ENCODE measurements around the gene COL8A2.

The COL8A2 gene

DNA sequence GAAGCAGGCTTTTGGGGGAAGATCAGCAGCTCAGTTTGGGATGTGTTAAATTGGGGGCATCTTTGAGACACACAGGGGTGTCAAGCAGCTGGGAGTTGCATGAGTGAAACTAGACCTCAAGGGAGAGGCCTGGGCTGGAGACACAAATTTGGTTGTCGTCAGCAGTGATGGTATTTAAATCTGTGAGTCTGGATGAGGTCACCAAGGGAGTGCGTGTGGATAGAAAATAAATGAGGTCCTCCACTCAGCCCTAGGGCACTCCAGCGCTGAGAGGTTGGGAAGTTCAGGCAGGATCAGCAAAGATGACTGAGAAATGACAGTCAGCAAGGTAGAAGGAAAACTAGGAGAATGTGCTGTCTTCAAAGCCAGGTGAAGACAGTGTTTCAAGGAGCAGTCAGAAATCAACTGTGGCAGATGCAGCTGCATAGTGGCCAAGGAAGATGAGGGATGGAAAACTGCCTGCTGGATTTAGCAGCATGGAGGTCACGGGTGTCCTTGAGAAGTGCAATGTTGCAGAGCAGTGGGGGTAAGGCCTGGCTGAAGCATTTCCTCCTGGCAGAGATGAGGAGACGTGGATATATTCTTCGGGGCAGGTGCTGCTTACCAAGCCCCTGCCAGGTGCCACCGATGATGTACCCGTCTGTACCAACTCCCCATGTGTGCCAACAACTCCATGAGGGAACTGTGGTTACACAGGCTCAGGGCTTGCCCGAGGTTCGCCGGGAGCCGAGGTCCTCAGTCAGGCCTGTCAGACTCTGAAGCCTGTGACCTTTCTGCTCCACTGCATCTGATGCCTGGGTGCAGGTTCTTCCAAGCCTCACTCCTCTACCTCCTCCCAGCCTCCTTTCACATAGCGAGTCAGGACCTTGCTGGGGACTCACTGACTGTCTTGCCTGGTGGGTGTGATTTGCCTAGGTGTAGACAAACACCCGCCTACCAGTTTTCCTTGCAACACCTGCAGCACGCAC, 42.2 kb upstream of the COL8A2 start:
- Histone ChIP-seq H3K4me2 (ENCODE audit: low read length) (peak overlapping the region; percentile 12; the same call in 1 of the 2 replicates), H3F3A (ENCODE audit: insufficient read depth, low read length) (no peaks in the 10 kb centered on the region), H3K4me3 (ENCODE audit: low read depth, low read length, poor library complexity, severe bottlenecking) (no peak overlapping the region), H3K9me2 (ENCODE audit: low read depth, low read length) (no peaks in the 10 kb centered on the region), H3K9me3 (ENCODE audit: low read length) (no peaks in the 10 kb centered on the region), H3K27me3 (ENCODE audit: insufficient read depth, low read length) (no peaks in the 10 kb centered on the region), H4K20me1 (ENCODE audit: insufficient read depth, low read length) (no peaks in the 10 kb centered on the region), H3K79me2 (ENCODE audit: insufficient read depth, low read length) (peaks cover 13% of the 10 kb centered on the region), H3K9ac (ENCODE audit: low read length) (peak overlapping the region; percentile 31; the same call in 1 of the 2 replicates), H3K4me1 (ENCODE audit: insufficient read depth, low read length, severe bottlenecking) (peaks cover 52% of the 10 kb centered on the region), H2AFZ (ENCODE audit: low read length) (no peak overlapping the region), H3K27ac (ENCODE audit: low read depth, low read length, poor library complexity, severe bottlenecking) (peak overlapping the region; percentile 76), H3K36me3 (ENCODE audit: insufficient read depth, low read length) (peaks cover 29% of the 10 kb centered on the region)
- no peak for TF ChIP-seq EZH2 (IDR thresholded peaks at IDR 0.05; ENCODE audit: borderline replicate concordance, low read length)
- TF ChIP-seq, protein P1, sequence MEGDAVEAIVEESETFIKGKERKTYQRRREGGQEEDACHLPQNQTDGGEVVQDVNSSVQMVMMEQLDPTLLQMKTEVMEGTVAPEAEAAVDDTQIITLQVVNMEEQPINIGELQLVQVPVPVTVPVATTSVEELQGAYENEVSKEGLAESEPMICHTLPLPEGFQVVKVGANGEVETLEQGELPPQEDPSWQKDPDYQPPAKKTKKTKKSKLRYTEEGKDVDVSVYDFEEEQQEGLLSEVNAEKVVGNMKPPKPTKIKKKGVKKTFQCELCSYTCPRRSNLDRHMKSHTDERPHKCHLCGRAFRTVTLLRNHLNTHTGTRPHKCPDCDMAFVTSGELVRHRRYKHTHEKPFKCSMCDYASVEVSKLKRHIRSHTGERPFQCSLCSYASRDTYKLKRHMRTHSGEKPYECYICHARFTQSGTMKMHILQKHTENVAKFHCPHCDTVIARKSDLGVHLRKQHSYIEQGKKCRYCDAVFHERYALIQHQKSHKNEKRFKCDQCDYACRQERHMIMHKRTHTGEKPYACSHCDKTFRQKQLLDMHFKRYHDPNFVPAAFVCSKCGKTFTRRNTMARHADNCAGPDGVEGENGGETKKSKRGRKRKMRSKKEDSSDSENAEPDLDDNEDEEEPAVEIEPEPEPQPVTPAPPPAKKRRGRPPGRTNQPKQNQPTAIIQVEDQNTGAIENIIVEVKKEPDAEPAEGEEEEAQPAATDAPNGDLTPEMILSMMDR (IDR thresholded peaks at IDR 0.05; ENCODE audit: low read length) = no peak

DNA sequence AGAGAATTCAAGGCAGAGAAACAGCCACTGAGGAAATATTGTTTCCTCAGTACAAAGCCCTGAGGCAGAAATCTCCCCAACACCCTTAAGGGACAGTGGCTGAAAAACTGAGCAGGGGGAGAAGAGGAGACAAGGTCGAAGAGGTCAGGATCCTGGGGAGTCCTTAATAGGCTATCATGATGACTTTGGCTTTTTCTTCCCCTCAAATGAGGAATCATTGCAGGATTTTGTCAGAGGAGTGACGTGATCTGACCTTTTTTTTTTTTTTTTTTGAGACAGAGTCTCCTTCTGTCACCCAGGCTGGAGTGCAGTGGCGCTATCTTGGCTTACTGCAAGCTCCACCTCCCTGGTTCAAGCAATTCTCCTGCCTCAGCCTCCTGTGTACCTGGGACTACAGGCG, 41.1 kb upstream of the COL8A2 start:
- no peaks in the 10 kb centered on the region for H3F3A ChIP-seq (ENCODE audit: insufficient read depth, low read length)
- peaks cover 16% of the 10 kb centered on the region for H3K79me2 ChIP-seq (ENCODE audit: insufficient read depth, low read length)
- no peak overlapping the region for H3K4me3 ChIP-seq (ENCODE audit: low read depth, low read length, poor library complexity, severe bottlenecking)
- no peaks in the 10 kb centered on the region for H4K20me1 ChIP-seq (ENCODE audit: insufficient read depth, low read length)
- peaks cover 63% of the 10 kb centered on the region for H3K4me1 ChIP-seq (ENCODE audit: insufficient read depth, low read length, severe bottlenecking)
- H3K36me3 ChIP-seq (ENCODE audit: insufficient read depth, low read length) = peaks cover 19% of the 10 kb centered on the region
- H3K27ac ChIP-seq (ENCODE audit: low read depth, low read length, poor library complexity, severe bottlenecking) = peak overlapping the region; percentile 76
- H3K27me3 ChIP-seq (ENCODE audit: insufficient read depth, low read length) = no peaks in the 10 kb centered on the region
- TF ChIP-seq, protein P1 (IDR thresholded peaks at IDR 0.05; ENCODE audit: low read length) = no peak
- no peak for TF ChIP-seq EZH2 (IDR thresholded peaks at IDR 0.05; ENCODE audit: borderline replicate concordance, low read length)
- H3K9me2 ChIP-seq (ENCODE audit: low read depth, low read length) = no peaks in the 10 kb centered on the region
- H3K9me3 ChIP-seq (ENCODE audit: low read length) = no peaks in the 10 kb centered on the region
- no peak overlapping the region for H3K9ac ChIP-seq (ENCODE audit: low read length)
- H3K4me2 ChIP-seq (ENCODE audit: low read length) = no peak overlapping the region
- no peak overlapping the region for H2AFZ ChIP-seq (ENCODE audit: low read length)

DNA sequence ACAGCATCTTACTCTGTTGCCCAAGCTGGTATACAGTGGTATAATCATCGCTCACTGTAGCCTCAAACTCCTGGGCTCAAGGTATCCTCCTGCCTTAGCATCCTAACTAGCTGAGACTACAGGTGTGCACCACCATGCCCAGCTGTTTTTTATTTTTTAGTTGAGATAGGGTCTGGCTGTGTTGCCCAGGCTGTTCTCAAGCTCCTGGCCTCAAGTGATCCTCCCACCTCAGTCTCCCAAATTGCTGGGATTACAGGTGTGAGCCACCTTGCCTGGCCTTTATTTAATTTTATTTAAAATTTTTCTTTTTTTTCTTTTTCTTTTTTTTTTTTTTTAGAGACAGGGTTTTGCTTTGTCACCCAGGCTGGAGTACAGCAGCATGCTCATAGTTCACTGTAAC, 40.1 kb upstream of the COL8A2 start:
- H3K79me2 ChIP-seq (ENCODE audit: insufficient read depth, low read length) = peaks cover 22% of the 10 kb centered on the region
- no peaks in the 10 kb centered on the region for H4K20me1 ChIP-seq (ENCODE audit: insufficient read depth, low read length)
- H3K4me1 ChIP-seq (ENCODE audit: insufficient read depth, low read length, severe bottlenecking) = peaks cover 73% of the 10 kb centered on the region
- H3K4me2 ChIP-seq (ENCODE audit: low read length) = no peak overlapping the region
- no peak overlapping the region for H3K27ac ChIP-seq (ENCODE audit: low read depth, low read length, poor library complexity, severe bottlenecking)
- H3K9me3 ChIP-seq (ENCODE audit: low read length) = no peaks in the 10 kb centered on the region
- no peak overlapping the region for H3K9ac ChIP-seq (ENCODE audit: low read length)
- no peak overlapping the region for H3K4me3 ChIP-seq (ENCODE audit: low read depth, low read length, poor library complexity, severe bottlenecking)
- H2AFZ ChIP-seq (ENCODE audit: low read length) = no peak overlapping the region
- H3K36me3 ChIP-seq (ENCODE audit: insufficient read depth, low read length) = peaks cover 11% of the 10 kb centered on the region; the same call in 1 of the 2 replicates
- TF ChIP-seq, protein P1 (IDR thresholded peaks at IDR 0.05; ENCODE audit: low read length) = no peak
- no peak for TF ChIP-seq EZH2 (IDR thresholded peaks at IDR 0.05; ENCODE audit: borderline replicate concordance, low read length)
- H3K27me3 ChIP-seq (ENCODE audit: insufficient read depth, low read length) = no peaks in the 10 kb centered on the region
- no peaks in the 10 kb centered on the region for H3K9me2 ChIP-seq (ENCODE audit: low read depth, low read length)
- H3F3A ChIP-seq (ENCODE audit: insufficient read depth, low read length) = no peaks in the 10 kb centered on the region

Data from OCI-LY1 (cell line).